Measurements from ENCODE around the gene MISFA.
A peak's percentile ranks its signal among the peaks of the same experiment; 100 is the strongest.
"Not testable (repeated sequence)": the region's sequence is repeated elsewhere in the genome, so short reads cannot be mapped to it uniquely, and the experiment has no call there.

MISFA gene

GRCh38 chr11:18599739-18600230, at the start of gene MISFA:
TSS of gene MISFA (plus strand) at chr11:18599789. CDS start at chr11:18599929, 140 bp downstream.
- no peak for DNase-seq (ENCODE audit: low read depth)

- DNase-seq (ENCODE audit: low read depth), result no peak
Measured at GRCh38 chr11:18563090-18563730, 36.4 kb upstream of the MISFA start.

GRCh38 chr11:18564149-18564548, 35.4 kb upstream of the MISFA start:
- DNase-seq (ENCODE audit: low read depth), result no peak

GRCh38 chr11:18566406-18566805, 33.2 kb upstream of the MISFA start:
- no peak for DNase-seq (ENCODE audit: low read depth)

GRCh38 chr11:18567081-18567480, 32.5 kb upstream of the MISFA start:
- DNase-seq (ENCODE audit: low read depth), result no peak

GRCh38 chr11:18575361-18575760, 24.2 kb upstream of the MISFA start:
- no peak for DNase-seq (ENCODE audit: low read depth)

GRCh38 chr11:18578975-18579598, 20.5 kb upstream of the MISFA start:
- DNase-seq (ENCODE audit: low read depth), result no peak

GRCh38 chr11:18580113-18580766, 19.3 kb upstream of the MISFA start:
- DNase-seq (ENCODE audit: low read depth), result no peak

- no peak for DNase-seq (ENCODE audit: low read depth)
Measured at GRCh38 chr11:18581825-18582224, 17.8 kb upstream of the MISFA start.

- peak; percentile 59 for DNase-seq (ENCODE audit: low read depth)
Measured at GRCh38 chr11:18588297-18589252, 11.0 kb upstream of the MISFA start, which contains the start of gene UEVLD. TSS of gene UEVLD (minus strand) at chr11:18588734. CDS start at chr11:18588654, 80 bp downstream.

GRCh38 chr11:18590571-18590970, 9.0 kb upstream of the MISFA start:
- DNase-seq (ENCODE audit: low read depth), result no peak

GRCh38 chr11:18594088-18594487, 5.5 kb upstream of the MISFA start:
- DNase-seq (ENCODE audit: low read depth), result not testable (repeated sequence)

GRCh38 chr11:18594999-18595749, 4.4 kb upstream of the MISFA start:
- no peak for DNase-seq (ENCODE audit: low read depth)

GRCh38 chr11:18600915-18601569, 1.5 kb downstream of the MISFA start:
- DNase-seq (ENCODE audit: low read depth), result no peak

GRCh38 chr11:18608376-18608775, 8.8 kb downstream of the MISFA start:
- no peak for DNase-seq (ENCODE audit: low read depth)

- DNase-seq (ENCODE audit: low read depth), result no peak
Measured at GRCh38 chr11:18611196-18611595, 11.6 kb downstream of the MISFA start.

GRCh38 chr11:18612394-18612793, 12.8 kb downstream of the MISFA start:
- no peak for DNase-seq (ENCODE audit: low read depth)

GRCh38 chr11:18614667-18615066, 15.1 kb downstream of the MISFA start:
- DNase-seq (ENCODE audit: low read depth), result no peak

- no peak for DNase-seq (ENCODE audit: low read depth)
Measured at GRCh38 chr11:18615628-18616392, 16.2 kb downstream of the MISFA start.

Data from stimulated activated CD8-positive, alpha-beta memory T cell treated with anti-CD3 and anti-CD28 coated beads, Interleukin-4, amount 100 ng/mL, for 24 hours (primary cell).